HCT116 (cell line): ENCODE results near the gene NASP. TPM values are rescaled to one million over a fixed set of nuclear protein-coding genes. Genes with fewer than 3 reads are reported as not detected.

Experiments used
- ATAC-seq: fragments of 200-7000 bp; cut with Tn5 transposase; 2 replicates; pipeline ENCODE4 v1.9.1; 2020; ENCODE audit warnings: mild to moderate bottlenecking, moderate library complexity
- BruUV-seq: library from RNA; stranded (reverse); fragments of 400-500 nt; replicated peaks from 2 replicates; lab custom pipeline; 2021; lab: Mats Ljungman, UMichigan
- CTCF ChIA-PET: fragments of 300-600 bp; sonication (Branson Sonifier 250); formaldehyde crosslinking; loops from one replicate; lab custom pipeline; 2021; ENCODE audit warnings: antibody characterized with exemption; lab: Charles Lee
- POLR2A ChIA-PET: fragments of 300-600, 350-600 bp; sonication (Branson Sonifier 250); formaldehyde crosslinking; loops from one replicate; lab custom pipeline; 2021; ENCODE audit warnings: antibody characterized with exemption; lab: Charles Lee
- RAD21 ChIA-PET, 2 experiments: fragments of 300-600 bp; sonication (Branson Sonifier 250); formaldehyde crosslinking; loops; one replicate each; lab custom pipeline; 2023; ENCODE audit warnings: low total read pairs in 2 of 2; ENCODE audit not compliant: uncharacterized antibody in 2 of 2, unreplicated experiment in 2 of 2, low non-redundant PET in 1 of 2; lab: Charles Lee
- DNase-seq: peaks from one replicate; pipeline ENCODE4 v3.0.0-alpha.2; 2010; ENCODE audit warnings: low read depth, low spot score
- H2AFZ ChIP-seq: fragments of 200-600 bp; shearing (Covaris generic), sonication (generic); 2 replicates; pipeline ENCODE4 v1.6.1; 2017; ENCODE audit warnings: low read depth, mixed run types, mixed read lengths, antibody characterized with exemption, low read length; ENCODE audit not compliant: poor library complexity, severe bottlenecking
- H3K27ac ChIP-seq: 2 replicates; pipeline ENCODE4 v1.5.1; 2012; ENCODE audit warnings: low read depth, low read length
- H3K27me3 ChIP-seq: fragments of 200-600 bp; sonication (generic); 2 replicates; pipeline ENCODE4 v1.6.1; 2016; ENCODE audit warnings: mixed run types, low read length, mixed read lengths; ENCODE audit not compliant: insufficient read depth
- H3K36me3 ChIP-seq, 2 experiments: fragments of 200-500 bp in 1 of 2; fragments of 200-600 bp in 1 of 2; sonication (Bioruptor generic) in 1 of 2; sonication (generic) in 1 of 2; 2 replicates each; pipeline versions ENCODE4 v1.5.1 to v1.6.1; 2014 to 2016; ENCODE audit warnings: low read length in 2 of 2, inconsistent platforms in 1 of 2, mixed read lengths in 1 of 2, mixed run types in 1 of 2; ENCODE audit not compliant: insufficient read depth in 2 of 2, control insufficient read depth in 1 of 2
- H3K4me1 ChIP-seq, 2 experiments: fragments of 200-600 bp in 1 of 2; sonication (generic) in 1 of 2; 2 replicates each; pipeline versions ENCODE4 v1.5.1 to v1.6.1; 2012 to 2017; ENCODE audit warnings: low read length in 2 of 2, inconsistent platforms in 1 of 2, mild to moderate bottlenecking in 1 of 2, mixed read lengths in 1 of 2, mixed run types in 1 of 2, moderate library complexity in 1 of 2; ENCODE audit not compliant: insufficient read depth in 2 of 2, control insufficient read depth in 1 of 2
- H3K4me2 ChIP-seq: fragments of 200-600 bp; sonication (generic); 2 replicates; pipeline ENCODE4 v1.6.1; 2017; ENCODE audit warnings: mixed run types, low read length, mixed read lengths
- H3K4me3 ChIP-seq, 2 experiments: fragments of 200-600 bp in 1 of 2; sonication (generic) in 1 of 2; replicated peaks in 1 of 2; 2 replicates each; pipeline ENCODE4 v1.5.1; 2011 to 2016; ENCODE audit warnings: low read length in 2 of 2, control low read depth in 1 of 2, low read depth in 1 of 2, mild to moderate bottlenecking in 1 of 2, mixed read lengths in 1 of 2, mixed run types in 1 of 2
- H3K79me2 ChIP-seq: fragments of 200-600 bp; sonication (generic); 2 replicates; pipeline ENCODE4 v1.6.1; 2017; ENCODE audit warnings: mild to moderate bottlenecking, mixed run types, low read length, moderate library complexity, mixed read lengths; ENCODE audit not compliant: insufficient read depth
- H3K9ac ChIP-seq: fragments of 200-600 bp; sonication (generic); 2 replicates; pipeline ENCODE4 v1.6.1; 2016; ENCODE audit warnings: low read length, mixed read lengths
- H3K9me2 ChIP-seq: fragments of 200-600 bp; sonication (generic), shearing (Covaris generic); 2 replicates; pipeline ENCODE4 v1.6.1; 2017; ENCODE audit warnings: mixed run types, mild to moderate bottlenecking, moderate library complexity; ENCODE audit not compliant: insufficient read depth
- H3K9me3 ChIP-seq, 2 experiments: fragments of 200-500 bp in 1 of 2; fragments of 200-600 bp in 1 of 2; sonication (Bioruptor generic) in 1 of 2; sonication (generic) in 1 of 2; 2 replicates each; pipeline ENCODE4 v1.6.1; 2014 to 2017; ENCODE audit warnings: low read length in 2 of 2, mixed read lengths in 2 of 2, inconsistent platforms in 1 of 2, low read depth in 1 of 2, mild to moderate bottlenecking in 1 of 2, mixed run types in 1 of 2, moderate library complexity in 1 of 2; ENCODE audit not compliant: control insufficient read depth in 1 of 2, insufficient read depth in 1 of 2
- H4K20me1 ChIP-seq: fragments of 200-600 bp; sonication (generic), shearing (Covaris generic); 2 replicates; pipeline ENCODE4 v1.6.1; 2017; ENCODE audit warnings: mixed run types, mild to moderate bottlenecking, moderate library complexity; ENCODE audit not compliant: insufficient read depth
- EGR1 ChIP-seq: IDR thresholded peaks from 2 replicates; pipeline ENCODE4 v1.6.1; 2012; ENCODE audit warnings: low read depth
- EZH2 ChIP-seq: fragments of 200-600 bp; sonication (generic); IDR thresholded peaks from 2 replicates; pipeline ENCODE4 v1.6.1; 2017; ENCODE audit warnings: antibody characterized with exemption, mixed run types
- FOSL1 ChIP-seq: IDR thresholded peaks from 2 replicates; pipeline ENCODE4 v1.6.1; 2012; ENCODE audit warnings: low read depth
- JUND ChIP-seq: IDR thresholded peaks from 2 replicates; pipeline ENCODE4 v1.6.1; 2012
- YY1 ChIP-seq: IDR thresholded peaks from 2 replicates; pipeline ENCODE4 v1.6.1; 2011; ENCODE audit warnings: low read length, low read depth, moderate library complexity, mild to moderate bottlenecking; ENCODE audit not compliant: insufficient replicate concordance; ENCODE audit errors: extremely low read depth
- ZFX ChIP-seq: fragments of 450-650 bp; IDR thresholded peaks from 2 replicates; pipeline ENCODE4 v1.6.1; 2017
- ZNF274 ChIP-seq: fragments of 200-500 bp; sonication (Bioruptor generic); IDR thresholded peaks from 2 replicates; pipeline ENCODE4 v1.6.1; 2014; ENCODE audit warnings: mild to moderate bottlenecking, low read depth, low read length, inconsistent platforms
- intact Hi-C: fragments of 100-400 bp; cut with micrococcal nuclease; formaldehyde crosslinking; loops from 2 replicates; pipeline ENCODE4 v1.10.0; 2022
- total RNA-seq: library from RNA; stranded (reverse); gene quantifications from one replicate; pipeline ENCODE4 v1.2.1, GENCODE V29; 2021; ENCODE audit not compliant: unreplicated experiment
- TF ChIP-seq, protein P1 (sequence below): IDR thresholded peaks from 2 replicates; pipeline ENCODE4 v1.6.1; 2011; ENCODE audit warnings: mild to moderate bottlenecking, low read length, moderate library complexity; ENCODE audit not compliant: insufficient replicate concordance; ENCODE audit errors: extremely low read depth

The NASP gene
- total RNA-seq, 1 experiment from 2014 or later: 185 TPM

- ChIA-PET POLR2A (no interaction called here), CTCF (no interaction called here), RAD21 (no interaction called here)
- peaks cover 5% of the 10 kb centered on the region; the same call in 1 of the 2 replicates for H4K20me1 ChIP-seq
- no peak overlapping the region for H2AFZ ChIP-seq
- BruUV-seq: no TSS peak
- no peaks in the 10 kb centered on the region for H3K9me3 ChIP-seq
- H3K4me3 ChIP-seq: no peak overlapping the region
- H3K27ac ChIP-seq: no peak overlapping the region
- TF ChIP-seq EZH2: no peak
- no peak for TF ChIP-seq ZFX
- TF ChIP-seq, protein P1, sequence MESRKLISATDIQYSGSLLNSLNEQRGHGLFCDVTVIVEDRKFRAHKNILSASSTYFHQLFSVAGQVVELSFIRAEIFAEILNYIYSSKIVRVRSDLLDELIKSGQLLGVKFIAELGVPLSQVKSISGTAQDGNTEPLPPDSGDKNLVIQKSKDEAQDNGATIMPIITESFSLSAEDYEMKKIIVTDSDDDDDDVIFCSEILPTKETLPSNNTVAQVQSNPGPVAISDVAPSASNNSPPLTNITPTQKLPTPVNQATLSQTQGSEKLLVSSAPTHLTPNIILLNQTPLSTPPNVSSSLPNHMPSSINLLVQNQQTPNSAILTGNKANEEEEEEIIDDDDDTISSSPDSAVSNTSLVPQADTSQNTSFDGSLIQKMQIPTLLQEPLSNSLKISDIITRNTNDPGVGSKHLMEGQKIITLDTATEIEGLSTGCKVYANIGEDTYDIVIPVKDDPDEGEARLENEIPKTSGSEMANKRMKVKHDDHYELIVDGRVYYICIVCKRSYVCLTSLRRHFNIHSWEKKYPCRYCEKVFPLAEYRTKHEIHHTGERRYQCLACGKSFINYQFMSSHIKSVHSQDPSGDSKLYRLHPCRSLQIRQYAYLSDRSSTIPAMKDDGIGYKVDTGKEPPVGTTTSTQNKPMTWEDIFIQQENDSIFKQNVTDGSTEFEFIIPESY: no peak
- TF ChIP-seq ZNF274: no peak
- TF ChIP-seq EGR1: no peak
- TF ChIP-seq JUND: no peak
- intact Hi-C loops: no loop called here
- peaks cover 30 to 53% of the 10 kb centered on the region in 2 experiments; a peak in 3 of 4 replicates for H3K36me3 ChIP-seq
- DNase-seq: no peak
- H3K4me2 ChIP-seq: no peak overlapping the region
- no peaks in the 10 kb centered on the region for H3K4me1 ChIP-seq
- H3K79me2 ChIP-seq: peaks cover 16% of the 10 kb centered on the region
- no peak for ATAC-seq
- H3K9ac ChIP-seq: no peak overlapping the region
- H3K9me2 ChIP-seq: no peaks in the 10 kb centered on the region
- H3K27me3 ChIP-seq: no peaks in the 10 kb centered on the region
These were observed 33.8 kb downstream of the NASP start for GRCh38 chr1:45617618-45618017.

- no peaks in the 10 kb centered on the region for H3K27me3 ChIP-seq
- no peak overlapping the region for H3K4me2 ChIP-seq
- peaks cover 25 to 38% of the 10 kb centered on the region in 2 experiments; a peak in 3 of 4 replicates for H3K36me3 ChIP-seq
- POLR2A ChIA-PET: no interaction called here
- no peak overlapping the region for H3K9ac ChIP-seq
- intact Hi-C loops: no loop called here
- no peaks in the 10 kb centered on the region for H3K9me3 ChIP-seq
- BruUV-seq: no TSS peak
- no peak overlapping the region for H2AFZ ChIP-seq
- no peaks in the 10 kb centered on the region for H3K79me2 ChIP-seq
- ATAC-seq (no peak), DNase-seq (no peak)
- CTCF ChIA-PET: no interaction called here
- H3K27ac ChIP-seq: 0 out of 2 replicates have a peak overlapping the region, but pooled peaks have one; percentile 22
- no peak for TF ChIP-seq ZFX
- no peak for TF ChIP-seq EGR1
- no peak for TF ChIP-seq YY1
- no peak for TF ChIP-seq FOSL1
- H3K4me1 ChIP-seq: no peaks in the 10 kb centered on the region
- H3K4me3 ChIP-seq: no peak overlapping the region
- RAD21 ChIA-PET: no interaction called here
- H4K20me1 ChIP-seq: peaks cover 5% of the 10 kb centered on the region; the same call in 1 of the 2 replicates
- H3K9me2 ChIP-seq: no peaks in the 10 kb centered on the region
These were observed 35.5 kb downstream of the NASP start for GRCh38 chr1:45619149-45619921.
